Neural cell (in vitro differentiated cells): Measurements from ENCODE around the gene GATAD1. TPM values are rescaled to one million over a fixed set of nuclear protein-coding genes. Genes with fewer than 3 reads are reported as not detected.

Experiments used
- H2AFZ ChIP-seq: fragments of 200-600, 300-800 bp; sonication (generic), shearing (Covaris generic); 2 replicates; pipeline ENCODE4 v1.6.0; 2014; ENCODE audit warnings: low read depth, mild to moderate bottlenecking, antibody characterized with exemption, low read length, moderate library complexity
- H3F3A ChIP-seq: fragments of 200-600 bp; shearing (Covaris generic); 2 replicates; pipeline ENCODE4 v1.6.1; 2016; ENCODE audit warnings: mild to moderate bottlenecking, moderate library complexity, mixed read lengths, antibody characterized with exemption, low read length; ENCODE audit not compliant: insufficient read depth, poor library complexity, severe bottlenecking
- H3K27ac ChIP-seq: fragments of 200-600, 300-800 bp; sonication (generic), shearing (Covaris generic); 2 replicates; pipeline ENCODE4 v1.5.1; 2014; ENCODE audit warnings: mild to moderate bottlenecking, low read length, moderate library complexity
- H3K27me3 ChIP-seq: fragments of 300-800, 200-600 bp; sonication (generic), shearing (Covaris generic); 2 replicates; pipeline ENCODE4 v1.6.0; 2014; ENCODE audit warnings: mild to moderate bottlenecking, low read depth, low read length, moderate library complexity; ENCODE audit not compliant: insufficient read depth
- H3K36me3 ChIP-seq: fragments of 300-800, 200-600 bp; sonication (generic), shearing (Covaris generic); 2 replicates; pipeline ENCODE4 v1.5.1; 2014; ENCODE audit warnings: mild to moderate bottlenecking, antibody characterized with exemption, low read length, moderate library complexity; ENCODE audit not compliant: insufficient read depth
- H3K4me2 ChIP-seq: fragments of 300-800, 200-600 bp; sonication (generic), shearing (Covaris generic); 2 replicates; pipeline ENCODE4 v1.6.0; 2014; ENCODE audit warnings: mild to moderate bottlenecking, low read length
- H3K4me3 ChIP-seq: fragments of 300-800, 200-600 bp; sonication (generic), shearing (Covaris generic); 2 replicates; pipeline ENCODE4 v1.5.1; 2014; ENCODE audit warnings: mild to moderate bottlenecking, low read length, moderate library complexity
- H3K79me2 ChIP-seq: fragments of 200-600 bp; shearing (Covaris generic); replicated peaks from 2 replicates; pipeline ENCODE4 v1.6.0; 2014; ENCODE audit warnings: mild to moderate bottlenecking, low read length, moderate library complexity; ENCODE audit not compliant: insufficient read depth
- H3K9ac ChIP-seq: fragments of 300-800, 200-600 bp; sonication (generic), shearing (Covaris generic); 2 replicates; pipeline ENCODE4 v1.6.1; 2016; ENCODE audit warnings: mild to moderate bottlenecking, low read length, mixed read lengths
- H3K9me2 ChIP-seq: fragments of 200-600 bp; shearing (Covaris generic); 2 replicates; pipeline ENCODE4 v1.6.1; 2016; ENCODE audit warnings: mild to moderate bottlenecking, low read length, mixed read lengths; ENCODE audit not compliant: insufficient read depth
- H3K9me3 ChIP-seq: fragments of 200-600, 300-800 bp; sonication (generic), shearing (Covaris generic); 2 replicates; pipeline ENCODE4 v1.6.1; 2016; ENCODE audit warnings: mild to moderate bottlenecking, mixed run types, low read length, moderate library complexity, mixed read lengths
- H4K20me1 ChIP-seq: fragments of 200-600 bp; shearing (Covaris generic); 2 replicates; pipeline ENCODE4 v1.6.1; 2016; ENCODE audit warnings: mild to moderate bottlenecking, mixed run types; ENCODE audit not compliant: insufficient read depth
- EP300 ChIP-seq: fragments of 450-650 bp; conservative IDR thresholded peaks from 2 replicates; pipeline ENCODE4 v1.6.1; 2014; ENCODE audit warnings: antibody characterized with exemption, mild to moderate bottlenecking, moderate library complexity; ENCODE audit not compliant: poor library complexity, severe bottlenecking
- EZH2 ChIP-seq: fragments of 200-600, 300-800 bp; shearing (Covaris generic), sonication (generic); IDR thresholded peaks from 2 replicates; pipeline ENCODE4 v1.6.1; 2014; ENCODE audit warnings: antibody characterized with exemption, low read length, borderline replicate concordance, mild to moderate bottlenecking; ENCODE audit not compliant: insufficient read depth, poor library complexity, severe bottlenecking
- MXI1 ChIP-seq: fragments of 450-650 bp; conservative IDR thresholded peaks from 2 replicates; pipeline ENCODE4 v1.6.1; 2014; ENCODE audit warnings: antibody characterized with exemption, mild to moderate bottlenecking; ENCODE audit not compliant: poor library complexity, severe bottlenecking
- POLR2AphosphoS5 ChIP-seq: IDR thresholded peaks from 2 replicates; pipeline ENCODE4 v1.6.1; 2012
- RAD21 ChIP-seq: fragments of 450-650 bp; conservative IDR thresholded peaks from 2 replicates; pipeline ENCODE4 v1.6.1; 2014; ENCODE audit warnings: antibody characterized with exemption, mild to moderate bottlenecking, moderate library complexity
- REST ChIP-seq: IDR thresholded peaks from 2 replicates; pipeline ENCODE4 v1.6.1; 2012; ENCODE audit warnings: borderline replicate concordance
- SMC3 ChIP-seq: fragments of 450-650 bp; conservative IDR thresholded peaks from 2 replicates; pipeline ENCODE4 v1.6.1; 2014; ENCODE audit warnings: antibody characterized with exemption, mild to moderate bottlenecking, moderate library complexity; ENCODE audit not compliant: poor library complexity
- TAF1 ChIP-seq: IDR thresholded peaks from 2 replicates; pipeline ENCODE4 v1.6.1; 2012; ENCODE audit warnings: low read depth
- polyA plus RNA-seq: library from polyadenylated mRNA; depleted of rRNA; stranded (reverse); fragments of >200 nt; gene quantifications from 2 replicates; pipeline ENCODE4 v1.2.3, GENCODE V29; 2014
- TF ChIP-seq, protein P1 (sequence below): fragments of 450-650 bp; IDR thresholded peaks from 2 replicates; pipeline ENCODE4 v1.5.1; 2014; ENCODE audit warnings: antibody characterized with exemption, mild to moderate bottlenecking, moderate library complexity; ENCODE audit not compliant: poor library complexity, severe bottlenecking

The GATAD1 gene
- polyA plus RNA-seq, 1 donor from 2014 or later = 28.9 TPM

DNA sequence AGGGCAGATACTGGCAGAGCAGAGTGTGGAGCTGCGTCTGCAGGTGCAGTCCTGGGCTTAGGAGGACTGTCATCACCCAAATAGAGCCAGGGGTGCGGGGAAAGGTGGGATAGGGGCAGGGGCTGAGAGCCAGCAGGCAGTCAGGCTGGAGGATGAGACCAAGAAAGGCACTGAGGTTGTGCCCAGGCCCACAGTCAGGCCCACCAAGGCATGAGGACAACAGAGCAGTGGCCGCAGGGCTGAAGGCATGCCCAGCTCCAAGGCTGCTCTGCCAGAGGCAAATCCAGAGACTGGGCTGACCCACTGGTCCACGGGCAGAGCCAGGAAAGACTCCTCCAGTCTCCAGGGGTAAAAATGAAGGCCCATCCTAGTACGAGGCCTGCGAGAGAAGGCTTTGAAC, 24.4 kb upstream of the GATAD1 start:
- Histone ChIP-seq H3K27ac (no peak overlapping the region), H3F3A (no peaks in the 10 kb centered on the region), H3K27me3 (no peaks in the 10 kb centered on the region), H3K4me3 (no peak overlapping the region), H3K4me2 (no peak overlapping the region), H3K9me2 (no peaks in the 10 kb centered on the region), H4K20me1 (no peaks in the 10 kb centered on the region), H3K9me3 (no peaks in the 10 kb centered on the region), H2AFZ (no peak overlapping the region), H3K79me2 (no peaks in the 10 kb centered on the region), H3K9ac (no peak overlapping the region), H3K36me3 (no peaks in the 10 kb centered on the region)
- TF ChIP-seq EZH2 (no peak), TAF1 (no peak), EP300 (no peak), POLR2AphosphoS5 (no peak), RAD21 (no peak), SMC3 (no peak), REST (no peak), MXI1 (no peak)
- TF ChIP-seq, protein P1, sequence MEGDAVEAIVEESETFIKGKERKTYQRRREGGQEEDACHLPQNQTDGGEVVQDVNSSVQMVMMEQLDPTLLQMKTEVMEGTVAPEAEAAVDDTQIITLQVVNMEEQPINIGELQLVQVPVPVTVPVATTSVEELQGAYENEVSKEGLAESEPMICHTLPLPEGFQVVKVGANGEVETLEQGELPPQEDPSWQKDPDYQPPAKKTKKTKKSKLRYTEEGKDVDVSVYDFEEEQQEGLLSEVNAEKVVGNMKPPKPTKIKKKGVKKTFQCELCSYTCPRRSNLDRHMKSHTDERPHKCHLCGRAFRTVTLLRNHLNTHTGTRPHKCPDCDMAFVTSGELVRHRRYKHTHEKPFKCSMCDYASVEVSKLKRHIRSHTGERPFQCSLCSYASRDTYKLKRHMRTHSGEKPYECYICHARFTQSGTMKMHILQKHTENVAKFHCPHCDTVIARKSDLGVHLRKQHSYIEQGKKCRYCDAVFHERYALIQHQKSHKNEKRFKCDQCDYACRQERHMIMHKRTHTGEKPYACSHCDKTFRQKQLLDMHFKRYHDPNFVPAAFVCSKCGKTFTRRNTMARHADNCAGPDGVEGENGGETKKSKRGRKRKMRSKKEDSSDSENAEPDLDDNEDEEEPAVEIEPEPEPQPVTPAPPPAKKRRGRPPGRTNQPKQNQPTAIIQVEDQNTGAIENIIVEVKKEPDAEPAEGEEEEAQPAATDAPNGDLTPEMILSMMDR = no peak

DNA sequence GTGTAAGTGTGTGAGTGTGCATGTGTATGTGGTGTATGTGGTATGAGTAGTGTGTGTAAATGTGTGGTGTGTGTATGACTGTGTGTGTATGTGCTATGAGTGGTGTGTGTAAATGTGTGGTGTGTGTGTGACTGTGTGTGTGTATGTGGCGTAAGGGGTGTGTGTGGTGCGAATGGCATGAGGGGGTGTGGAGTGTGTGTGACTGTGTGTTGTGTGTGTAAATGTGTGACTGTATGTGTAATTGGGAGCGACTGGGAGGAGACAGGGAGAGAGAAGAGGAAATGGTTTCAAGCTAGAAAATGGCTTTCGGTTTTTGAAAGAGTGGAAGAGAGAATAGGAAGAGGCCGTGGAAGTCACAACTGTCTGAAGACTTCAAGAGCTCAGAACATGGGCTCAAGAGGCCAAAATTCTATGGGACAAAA, 23.6 kb upstream of the GATAD1 start:
- Histone ChIP-seq H3K4me3 (no peak overlapping the region), H3K9me2 (no peaks in the 10 kb centered on the region), H3K9me3 (no peaks in the 10 kb centered on the region), H3K79me2 (no peaks in the 10 kb centered on the region), H2AFZ (no peak overlapping the region), H3K4me2 (no peak overlapping the region), H3K9ac (no peak overlapping the region), H3K27ac (no peak overlapping the region), H3K27me3 (no peaks in the 10 kb centered on the region), H3K36me3 (no peaks in the 10 kb centered on the region), H4K20me1 (no peaks in the 10 kb centered on the region), H3F3A (no peaks in the 10 kb centered on the region)
- TF ChIP-seq MXI1 = no peak
- TF ChIP-seq EZH2 = no peak
